Upper lobe of left lung (tissue), 4 donors: ENCODE results near the gene ZBTB40.

ENCODE experiments used
- POLR2A ChIP-seq, 4 donors: fragments of 450-650 bp; IDR thresholded peaks; one replicate each; pipeline ENCODE4 v1.5.1; 2016 to 2017; ENCODE audit warnings: antibody characterized with exemption in 4 of 4, mild to moderate bottlenecking in 2 of 4
- POLR2AphosphoS5 ChIP-seq, 2 donors: sonication (generic); formaldehyde crosslinking; IDR thresholded peaks; one replicate each; pipeline ENCODE4 v1.5.1; 2017; ENCODE audit warnings: antibody characterized with exemption in 2 of 2
- TF ChIP-seq, protein P1 (sequence below), 6 experiments: fragments of 450-650 bp in 4 of 6; fragments of 200-600 bp in 2 of 6; sonication (generic) in 2 of 6; IDR thresholded peaks; one replicate each; pipeline ENCODE4 v1.5.1; 2016 to 2019; ENCODE audit warnings: antibody characterized with exemption in 6 of 6

- TF ChIP-seq, protein P1, sequence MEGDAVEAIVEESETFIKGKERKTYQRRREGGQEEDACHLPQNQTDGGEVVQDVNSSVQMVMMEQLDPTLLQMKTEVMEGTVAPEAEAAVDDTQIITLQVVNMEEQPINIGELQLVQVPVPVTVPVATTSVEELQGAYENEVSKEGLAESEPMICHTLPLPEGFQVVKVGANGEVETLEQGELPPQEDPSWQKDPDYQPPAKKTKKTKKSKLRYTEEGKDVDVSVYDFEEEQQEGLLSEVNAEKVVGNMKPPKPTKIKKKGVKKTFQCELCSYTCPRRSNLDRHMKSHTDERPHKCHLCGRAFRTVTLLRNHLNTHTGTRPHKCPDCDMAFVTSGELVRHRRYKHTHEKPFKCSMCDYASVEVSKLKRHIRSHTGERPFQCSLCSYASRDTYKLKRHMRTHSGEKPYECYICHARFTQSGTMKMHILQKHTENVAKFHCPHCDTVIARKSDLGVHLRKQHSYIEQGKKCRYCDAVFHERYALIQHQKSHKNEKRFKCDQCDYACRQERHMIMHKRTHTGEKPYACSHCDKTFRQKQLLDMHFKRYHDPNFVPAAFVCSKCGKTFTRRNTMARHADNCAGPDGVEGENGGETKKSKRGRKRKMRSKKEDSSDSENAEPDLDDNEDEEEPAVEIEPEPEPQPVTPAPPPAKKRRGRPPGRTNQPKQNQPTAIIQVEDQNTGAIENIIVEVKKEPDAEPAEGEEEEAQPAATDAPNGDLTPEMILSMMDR (IDR thresholded peaks at IDR 0.05) = no peak
- TF ChIP-seq POLR2AphosphoS5 (IDR thresholded peaks at IDR 0.05) (no peak), POLR2A (IDR thresholded peaks at IDR 0.05) (no peak)
Observed at GRCh38 chr1:22410401-22410800, 41.2 kb upstream of the ZBTB40 start.
